Ishikawa (cell line): ENCODE data around the gene GALNT9.

Experiments used
- RAD21 ChIP-seq: IDR thresholded peaks from 2 replicates; pipeline ENCODE4 v1.6.1; 2012; ENCODE audit warnings: low read depth
- ZBTB7A ChIP-seq: IDR thresholded peaks from 2 replicates; pipeline ENCODE4 v1.6.1; 2012; ENCODE audit warnings: low read depth

DNA sequence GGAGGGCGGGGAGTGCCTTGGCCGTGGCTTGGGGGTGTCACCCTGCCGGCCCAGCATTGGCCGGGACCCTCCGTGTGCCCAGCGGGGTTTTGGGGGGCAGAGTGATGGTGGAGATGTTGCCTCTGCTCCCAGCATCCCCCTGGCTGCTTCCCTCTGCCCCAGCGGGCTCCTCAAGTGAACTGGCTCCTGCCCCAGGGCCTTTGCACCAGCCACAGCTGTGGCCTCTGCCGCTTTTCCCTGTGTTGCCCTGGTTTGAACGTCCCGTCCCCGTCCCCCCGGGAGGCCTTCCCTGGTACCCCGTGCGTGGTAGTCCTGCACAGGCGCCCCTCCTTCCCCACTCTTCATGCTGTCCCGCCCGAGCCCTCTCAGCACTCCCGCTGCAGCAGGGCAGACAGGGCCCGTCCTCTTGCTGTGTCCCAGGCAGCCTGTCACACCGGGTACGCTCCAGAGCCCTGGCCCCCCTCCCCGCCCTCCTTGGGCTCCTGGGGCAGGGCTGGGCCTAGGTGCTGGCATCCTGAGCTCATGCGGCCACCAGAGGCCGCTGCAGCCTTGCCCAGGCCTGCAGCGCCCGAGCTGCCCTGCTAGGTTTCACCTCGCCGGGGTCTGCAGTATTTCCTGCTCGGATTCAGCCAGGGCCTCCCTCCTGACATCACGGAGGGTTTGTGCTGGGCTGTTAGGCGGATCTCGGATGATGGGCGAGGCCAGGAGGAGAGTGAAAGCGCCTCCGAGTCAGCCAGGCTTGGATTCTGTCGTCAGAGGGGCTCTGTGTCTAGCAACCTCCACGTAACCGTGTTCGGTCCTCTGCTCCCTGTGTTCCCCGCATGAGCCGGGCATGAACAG lies 175.7 kb downstream of the GALNT9 start:
- TF ChIP-seq RAD21, result peak; percentile 81; the same call in 1 of the 2 replicates
- TF ChIP-seq ZBTB7A, result no peak
